Hepatocyte (in vitro differentiated cells): ENCODE data around the gene LAMA3. TPM values are rescaled to one million over a fixed set of nuclear protein-coding genes. Genes with fewer than 3 reads are reported as not detected.
"Not testable (repeated sequence)": the region's sequence is repeated elsewhere in the genome, so short reads cannot be mapped to it uniquely, and the experiment has no call there.

Source experiments
- DNase-seq: peaks from one replicate; pipeline ENCODE4 v3.0.0-alpha.2; 2016; ENCODE audit warnings: low spot score
- H2AFZ ChIP-seq: fragments of 200-600 bp; sonication (generic); 2 replicates; pipeline ENCODE4 v1.6.0; 2016; ENCODE audit warnings: antibody characterized with exemption, mild to moderate bottlenecking
- H3K27ac ChIP-seq: fragments of 200-600 bp; sonication (generic); 2 replicates; pipeline ENCODE4 v1.5.1; 2016; ENCODE audit warnings: mild to moderate bottlenecking
- H3K27me3 ChIP-seq: fragments of 200-600 bp; sonication (generic); 2 replicates; pipeline ENCODE4 v1.6.1; 2016
- H3K36me3 ChIP-seq: fragments of 200-600 bp; sonication (generic); replicated peaks from 2 replicates; pipeline ENCODE4 v1.5.1; 2016; ENCODE audit warnings: low read depth; ENCODE audit not compliant: insufficient read depth
- H3K4me1 ChIP-seq: fragments of 200-600 bp; sonication (generic); 2 replicates; pipeline ENCODE4 v1.5.1; 2016; ENCODE audit warnings: mild to moderate bottlenecking, moderate library complexity; ENCODE audit not compliant: insufficient read depth
- H3K4me2 ChIP-seq: fragments of 200-600 bp; sonication (generic); 2 replicates; pipeline ENCODE4 v1.6.0; 2016
- H3K4me3 ChIP-seq: fragments of 200-600 bp; sonication (generic); 2 replicates; pipeline ENCODE4 v1.5.1; 2016; ENCODE audit warnings: mild to moderate bottlenecking
- H3K79me2 ChIP-seq: fragments of 200-600 bp; sonication (generic); 2 replicates; pipeline ENCODE4 v1.6.0; 2017; ENCODE audit warnings: mild to moderate bottlenecking
- H3K9me2 ChIP-seq: fragments of 200-600 bp; sonication (generic); replicated peaks from 2 replicates; pipeline ENCODE4 v1.6.0; 2017; ENCODE audit warnings: mild to moderate bottlenecking; ENCODE audit not compliant: insufficient read depth
- H3K9me3 ChIP-seq: fragments of 200-600 bp; sonication (generic); 2 replicates; pipeline ENCODE4 v1.5.1; 2016; ENCODE audit warnings: low read depth, mild to moderate bottlenecking
- H4K20me1 ChIP-seq: fragments of 200-600 bp; sonication (generic); 2 replicates; pipeline ENCODE4 v1.6.0; 2016; ENCODE audit warnings: mild to moderate bottlenecking; ENCODE audit not compliant: insufficient read depth, poor library complexity, severe bottlenecking
- CTCF ChIP-seq: fragments of 200-600 bp; sonication (generic); IDR thresholded peaks from 2 replicates; pipeline ENCODE4 v1.5.1; 2016; ENCODE audit warnings: antibody characterized with exemption, mild to moderate bottlenecking; ENCODE audit not compliant: poor library complexity
- EZH2 ChIP-seq: fragments of 200-600 bp; sonication (generic); IDR thresholded peaks from 2 replicates; pipeline ENCODE4 v1.6.1; 2016; ENCODE audit warnings: antibody characterized with exemption, mild to moderate bottlenecking, borderline replicate concordance
- EZH2phosphoT487 ChIP-seq: fragments of 200-600 bp; sonication (generic); IDR thresholded peaks from one replicate; pipeline ENCODE4 v1.6.1; 2018; ENCODE audit warnings: antibody characterized with exemption, mild to moderate bottlenecking, low read depth, moderate library complexity; ENCODE audit not compliant: unreplicated experiment, severe bottlenecking
- WGBS: methylation state at CpG from one replicate; pipeline ENCODE4 v1.1.6; 2016; ENCODE audit warnings: low lambda C conversion rate; ENCODE audit errors: missing lambda C conversion rate; 5-methylcytosine and 5-hydroxymethylcytosine counted together
- polyA plus RNA-seq: library from polyadenylated mRNA; unstranded; fragments of >200 nt; fragmentation: Nextera tagmentation; extraction: Ambion mirVana; gene quantifications from 2 replicates; pipeline ENCODE4 v1.2.1, GENCODE V29; 2016
- total RNA-seq: library from RNA; depleted of rRNA; stranded (reverse); fragments of >200 nt; gene quantifications from 2 replicates; pipeline ENCODE4 v1.2.3, GENCODE V29; 2014

Gene LAMA3
- total and polyA plus RNA-seq, 2 experiments from 2014 or later = 29.9 to 52.1 TPM

- Histone ChIP-seq H3K4me3 (no peak overlapping the region), H4K20me1 (no peaks in the 10 kb centered on the region), H3K36me3 (no peaks in the 10 kb centered on the region), H3K79me2 (no peaks in the 10 kb centered on the region), H3K27me3 (no peaks in the 10 kb centered on the region), H3K27ac (no peak overlapping the region), H2AFZ (no peak overlapping the region), H3K4me2 (no peak overlapping the region), H3K9me3 (no peaks in the 10 kb centered on the region), H3K4me1 (no peaks in the 10 kb centered on the region), H3K9me2 (no peaks in the 10 kb centered on the region)
- 88% methylated on average over 5 of the region's 5 CpGs for WGBS
- TF ChIP-seq EZH2phosphoT487 = no peak
- TF ChIP-seq CTCF = no peak
- TF ChIP-seq EZH2 = no peak
- no peak for DNase-seq
Measured at GRCh38 chr18:23738575-23738974, 49.3 kb downstream of the LAMA3 start.

DNA sequence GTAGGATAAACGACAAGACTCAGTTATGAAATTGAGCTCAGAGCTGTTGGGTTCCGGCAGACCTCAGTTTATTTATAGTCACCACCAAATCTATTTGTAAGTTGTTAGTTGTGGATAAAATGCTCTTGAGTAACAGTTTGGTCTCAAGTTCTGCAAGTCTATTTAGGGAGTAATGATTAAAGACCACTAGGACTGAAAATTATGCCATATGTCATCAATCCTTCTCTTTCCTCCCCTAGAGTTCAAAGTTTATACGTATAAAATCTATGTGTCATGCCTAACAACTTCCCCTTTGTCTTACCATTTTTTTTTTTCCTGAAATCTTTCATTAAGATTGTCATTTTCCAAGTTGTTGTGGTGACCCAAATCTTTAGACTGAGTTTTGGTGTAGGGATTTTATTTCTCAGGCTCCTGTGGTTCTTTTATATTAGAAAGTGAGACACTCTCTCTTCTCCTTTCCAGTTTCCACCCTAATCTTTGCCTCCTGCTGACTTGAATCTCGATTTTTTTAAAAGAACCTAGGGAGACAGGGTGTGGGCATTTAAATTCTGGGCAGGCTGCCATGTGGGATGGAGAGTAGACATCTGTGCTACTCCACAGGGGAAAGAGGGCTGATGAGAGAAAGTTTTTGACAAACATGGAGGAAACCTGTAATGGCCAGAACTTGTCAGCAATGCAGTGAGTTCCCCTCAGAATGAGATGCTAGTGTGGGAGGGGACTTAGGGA, 51.0 kb downstream of the LAMA3 start:
- H3K9me2 ChIP-seq = no peaks in the 10 kb centered on the region
- no peak overlapping the region for H3K27ac ChIP-seq
- TF ChIP-seq EZH2 (no peak), EZH2phosphoT487 (no peak), CTCF (no peak)
- no peaks in the 10 kb centered on the region for H3K9me3 ChIP-seq
- H3K36me3 ChIP-seq = no peaks in the 10 kb centered on the region
- H4K20me1 ChIP-seq = no peaks in the 10 kb centered on the region
- DNase-seq = no peak
- H2AFZ ChIP-seq = no peak overlapping the region
- H3K4me3 ChIP-seq = no peak overlapping the region
- no peaks in the 10 kb centered on the region for H3K27me3 ChIP-seq
- H3K4me1 ChIP-seq = no peaks in the 10 kb centered on the region
- no peaks in the 10 kb centered on the region for H3K79me2 ChIP-seq
- no peak overlapping the region for H3K4me2 ChIP-seq
- WGBS = 67% methylated on average over 4 of the region's 4 CpGs

DNA sequence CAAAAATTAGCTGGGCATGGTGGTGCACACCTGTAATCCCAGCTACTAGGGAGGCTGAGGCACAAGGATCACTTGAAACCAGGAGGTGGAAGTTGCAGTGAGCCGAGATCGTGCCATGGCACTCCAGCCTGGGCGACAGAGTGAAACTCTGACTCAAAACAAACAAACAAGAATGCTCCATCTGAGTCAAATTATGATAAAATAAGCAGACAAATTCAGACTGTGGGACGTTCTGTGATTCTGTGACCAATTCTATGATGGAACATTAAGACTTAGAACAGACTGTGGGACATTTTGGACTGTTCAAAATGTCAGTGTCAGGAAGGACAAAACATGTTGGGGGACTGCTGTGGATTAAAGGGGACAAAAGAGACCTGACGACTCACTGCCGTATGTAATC, 52.7 kb downstream of the LAMA3 start:
- H3K9me3 ChIP-seq, H3K4me3 ChIP-seq, H2AFZ ChIP-seq, H3K4me1 ChIP-seq, H4K20me1 ChIP-seq, H3K27me3 ChIP-seq, H3K4me2 ChIP-seq, H3K79me2 ChIP-seq, H3K36me3 ChIP-seq, DNase-seq, H3K9me2 ChIP-seq, H3K27ac ChIP-seq: not testable (repeated sequence)
- 88% methylated on average over 6 of the region's 6 CpGs for WGBS

DNA sequence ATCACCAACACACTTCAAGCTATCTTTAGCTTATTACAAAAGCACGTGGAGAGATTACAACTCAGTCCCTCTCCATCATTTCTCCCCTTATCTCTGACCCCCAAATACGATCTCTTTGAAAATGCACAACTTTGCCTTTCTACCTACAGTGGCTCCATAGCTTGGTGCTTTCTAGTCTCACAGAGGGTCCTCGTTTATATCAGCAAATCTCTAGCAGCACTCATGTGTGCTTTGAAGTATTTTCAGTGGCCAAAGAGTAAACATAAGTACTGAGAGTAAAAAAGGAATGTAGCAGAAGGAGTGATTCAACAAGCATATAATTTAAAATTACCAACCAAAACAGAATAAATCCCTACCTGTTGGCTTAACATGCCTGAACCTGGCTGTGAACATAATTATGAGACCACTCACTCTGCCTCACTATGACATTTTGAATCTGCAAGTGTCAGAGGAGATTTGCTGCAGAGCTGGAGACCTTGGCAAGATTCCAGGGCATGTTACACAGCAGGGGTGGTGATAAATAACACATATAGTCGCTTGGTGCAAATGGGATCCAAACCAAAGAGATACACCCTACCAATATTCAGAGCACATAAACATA, 54.6 kb downstream of the LAMA3 start:
- Histone ChIP-seq H3K27ac (no peak overlapping the region), H4K20me1 (no peaks in the 10 kb centered on the region), H3K4me2 (no peak overlapping the region), H3K9me3 (no peaks in the 10 kb centered on the region), H3K27me3 (no peaks in the 10 kb centered on the region), H3K9me2 (no peaks in the 10 kb centered on the region), H3K36me3 (no peaks in the 10 kb centered on the region), H3K4me1 (no peaks in the 10 kb centered on the region), H2AFZ (no peak overlapping the region), H3K79me2 (no peaks in the 10 kb centered on the region), H3K4me3 (no peak overlapping the region)
- TF ChIP-seq EZH2 = no peak
- no peak for TF ChIP-seq EZH2phosphoT487
- TF ChIP-seq CTCF = no peak
- DNase-seq = no peak
- WGBS = 35% methylated on average over 4 of the region's 4 CpGs
